NCI-H1092 (cell line): ENCODE measurements around the gene EMC1.
A peak's percentile ranks its signal among the peaks of the same experiment; 100 is the strongest.
"Not testable (repeated sequence)": the region's sequence is repeated elsewhere in the genome, so short reads cannot be mapped to it uniquely, and the experiment has no call there.

Source experiments
- DNase-seq: peaks from one replicate; lab custom pipeline; 2025; lab: John Stamatoyannopoulos, UW

EMC1 gene

DNA sequence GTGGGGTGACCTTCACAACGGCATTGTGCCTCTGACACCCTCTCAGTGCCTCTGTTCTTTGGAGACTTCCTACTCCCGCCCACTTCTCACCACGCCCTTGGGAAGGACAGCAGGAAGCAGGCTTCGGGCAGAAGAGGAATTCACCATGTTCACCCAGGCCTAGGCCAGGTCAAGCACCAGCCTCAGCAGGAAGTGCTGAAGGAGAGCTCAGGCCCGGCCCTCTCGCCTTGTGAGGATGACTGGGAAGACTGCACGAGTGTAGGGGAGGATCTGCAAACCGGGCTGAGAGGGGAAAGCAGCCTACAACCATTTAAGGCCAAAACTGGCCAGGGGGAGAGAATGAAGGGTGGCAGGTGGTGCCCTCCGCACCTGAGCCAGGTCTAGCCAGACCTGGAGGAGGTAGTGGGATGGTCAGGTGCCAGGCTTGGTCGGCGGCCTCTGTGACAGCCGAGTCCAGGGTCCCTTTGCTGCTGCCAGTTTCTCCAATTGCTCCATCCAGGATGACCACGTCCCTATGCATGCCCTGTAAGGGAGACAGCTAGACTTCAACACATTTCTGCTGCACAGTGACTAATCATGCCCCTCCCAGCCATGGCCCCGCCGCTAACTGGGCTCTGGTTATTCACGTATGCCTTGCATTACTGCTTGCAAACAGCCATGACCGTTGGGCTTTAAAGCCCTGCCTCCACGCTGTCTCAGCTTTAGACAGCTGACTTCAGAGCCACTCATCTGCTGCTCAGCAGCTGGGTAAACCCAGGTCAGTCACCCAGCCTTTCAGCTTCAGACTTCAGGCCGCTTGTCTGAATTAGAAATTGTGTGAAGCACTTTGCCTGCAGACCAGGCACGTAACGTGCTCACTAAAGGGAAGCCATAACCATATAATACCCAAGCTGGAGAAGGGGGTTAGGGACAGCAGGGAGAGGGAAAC is 9.2 kb upstream of the EMC1 start:
- peak; percentile 68 for DNase-seq

GRCh38 chr1:19258353-19258752 is 7.0 kb upstream of the EMC1 start:
- DNase-seq = no peak

DNA sequence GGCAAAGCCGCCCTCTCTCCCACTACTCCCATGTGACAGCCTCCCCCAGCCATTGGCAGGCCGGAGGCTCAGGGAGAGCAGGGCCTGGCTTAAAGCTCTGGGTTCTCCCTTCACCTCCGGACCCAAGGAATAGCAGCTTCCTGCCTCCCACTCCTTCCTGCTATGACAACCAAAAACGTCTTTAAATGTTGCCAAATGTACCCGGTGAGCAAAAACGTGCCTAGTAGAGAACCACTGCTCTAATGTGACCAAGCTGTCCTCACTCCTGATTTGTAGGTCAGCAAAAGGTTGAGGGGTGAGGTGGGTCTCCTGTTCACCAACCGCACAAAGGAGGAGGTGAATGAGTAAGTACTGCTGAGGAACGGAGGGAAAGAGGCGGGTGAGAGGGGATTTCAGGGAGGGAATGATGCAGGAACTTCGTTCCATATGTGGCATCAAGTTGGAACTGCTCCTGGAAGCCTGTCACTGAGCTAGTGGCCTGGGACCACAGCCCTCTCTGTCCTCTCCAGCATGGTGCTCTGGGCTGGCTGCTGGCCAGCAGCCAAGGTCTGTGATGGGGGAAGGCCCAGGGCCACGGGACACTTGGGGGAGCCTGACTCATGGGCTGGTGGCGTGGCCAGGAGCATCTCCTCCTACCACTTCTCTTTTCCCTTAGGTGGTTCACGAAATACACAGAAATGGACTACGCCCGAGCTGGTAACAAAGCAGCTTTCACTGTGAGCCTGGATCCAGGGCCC is 6.0 kb upstream of the EMC1 start:
- no peak for DNase-seq

DNA sequence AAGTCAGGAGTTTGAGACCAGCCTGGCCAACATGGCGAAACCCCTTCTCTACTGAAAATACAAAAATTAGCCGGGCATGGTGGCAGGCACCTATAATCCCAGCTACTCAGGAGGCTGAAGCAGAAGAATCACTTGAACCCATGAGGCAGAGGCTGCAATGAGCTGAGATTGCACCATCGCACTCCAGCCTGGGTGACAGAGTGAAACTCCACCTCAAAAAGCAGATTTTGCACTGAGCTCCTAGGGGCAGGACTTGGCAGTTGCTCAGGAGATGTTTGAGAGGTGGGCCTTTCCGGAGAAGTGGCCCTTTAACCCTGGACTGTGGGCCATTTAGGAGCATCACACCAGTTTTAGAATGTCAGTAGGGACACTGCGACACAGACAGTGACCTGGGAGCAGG is 5.0 kb upstream of the EMC1 start:
- DNase-seq = not testable (repeated sequence)

- DNase-seq = no peak
Observed at GRCh38 chr1:19255288-19255687, 4.0 kb upstream of the EMC1 start.

GRCh38 chr1:19254416-19254815 is 3.1 kb upstream of the EMC1 start:
- no peak for DNase-seq

GRCh38 chr1:19250629-19251304 is 557 bp downstream of the EMC1 start:
- no peak for DNase-seq

GRCh38 chr1:19240673-19241538 is 10.4 kb downstream of the EMC1 start:
- no peak for DNase-seq

DNA sequence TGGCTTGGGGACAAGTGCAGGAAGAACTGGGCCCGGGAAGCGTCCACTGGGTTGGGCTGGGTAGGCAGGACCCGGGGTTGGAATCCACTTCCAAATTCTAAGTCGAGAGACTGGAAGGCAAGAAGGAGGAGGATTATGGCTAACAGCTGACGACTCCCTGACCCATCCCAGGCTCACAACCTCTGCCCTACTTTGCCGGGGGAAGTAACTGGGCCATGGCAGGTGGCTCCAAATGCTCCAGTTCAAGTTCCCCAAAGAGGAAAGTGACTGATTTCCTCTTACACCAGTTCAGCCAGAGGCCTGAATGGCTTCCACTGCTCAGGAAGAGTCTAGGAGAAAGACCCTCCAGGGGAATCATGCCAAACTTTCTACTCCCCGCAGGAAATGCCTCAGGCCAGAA is 11.4 kb downstream of the EMC1 start:
- DNase-seq = no peak

- no peak for DNase-seq
Observed at GRCh38 chr1:19234224-19234623, 17.1 kb downstream of the EMC1 start.

DNA sequence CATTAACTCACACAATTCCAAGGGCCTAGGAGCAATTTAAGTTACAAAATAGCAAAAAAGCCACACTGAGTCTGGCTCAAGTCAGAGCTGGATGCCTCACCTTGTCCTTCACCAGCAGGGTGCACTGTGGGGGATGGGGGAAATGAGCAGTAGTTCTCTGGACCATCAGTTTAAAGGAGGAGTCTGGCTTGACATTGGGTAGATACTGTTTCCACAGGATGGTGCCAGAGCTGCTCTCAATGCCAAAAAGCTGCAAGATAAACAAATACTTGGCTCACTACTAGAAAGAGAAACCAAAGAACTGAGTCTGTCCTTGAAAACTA is 18.8 kb downstream of the EMC1 start:
- DNase-seq = no peak

GRCh38 chr1:19231736-19232523 is 19.4 kb downstream of the EMC1 start:
- DNase-seq = not testable (repeated sequence)

DNA sequence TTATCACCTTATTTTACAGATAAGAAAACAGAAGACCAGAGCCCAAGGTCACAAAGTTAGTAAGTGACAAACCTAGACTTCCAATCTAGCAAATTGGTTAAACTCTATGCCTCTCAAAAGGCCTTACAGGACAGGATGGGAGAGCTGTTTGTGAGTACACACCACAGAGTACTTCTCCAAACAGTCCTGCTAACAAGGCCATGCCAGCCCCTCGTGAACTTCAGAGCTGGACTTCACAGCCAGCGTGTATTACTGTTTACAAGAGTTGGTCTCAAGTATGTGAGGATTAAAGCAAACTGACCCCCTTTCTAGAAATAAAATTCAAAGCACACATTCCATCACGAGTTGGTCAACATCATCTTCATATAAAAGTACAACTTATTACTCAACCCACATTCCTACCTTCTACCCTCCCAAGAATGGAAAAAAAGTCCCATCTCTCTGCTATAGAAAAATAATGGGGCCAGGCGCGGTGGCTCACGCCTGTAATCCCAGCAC is 21.4 kb downstream of the EMC1 start:
- no peak for DNase-seq

GRCh38 chr1:19229229-19229628 is 22.1 kb downstream of the EMC1 start:
- no peak for DNase-seq

- no peak for DNase-seq
Observed at GRCh38 chr1:19222979-19223824, 28.1 kb downstream of the EMC1 start.

GRCh38 chr1:19222573-19222972 is 28.8 kb downstream of the EMC1 start:
- DNase-seq = no peak

- no peak for DNase-seq
Observed at GRCh38 chr1:19220991-19221390, 30.3 kb downstream of the EMC1 start.

GRCh38 chr1:19220080-19220846 is 31.1 kb downstream of the EMC1 start:
- no peak for DNase-seq

DNA sequence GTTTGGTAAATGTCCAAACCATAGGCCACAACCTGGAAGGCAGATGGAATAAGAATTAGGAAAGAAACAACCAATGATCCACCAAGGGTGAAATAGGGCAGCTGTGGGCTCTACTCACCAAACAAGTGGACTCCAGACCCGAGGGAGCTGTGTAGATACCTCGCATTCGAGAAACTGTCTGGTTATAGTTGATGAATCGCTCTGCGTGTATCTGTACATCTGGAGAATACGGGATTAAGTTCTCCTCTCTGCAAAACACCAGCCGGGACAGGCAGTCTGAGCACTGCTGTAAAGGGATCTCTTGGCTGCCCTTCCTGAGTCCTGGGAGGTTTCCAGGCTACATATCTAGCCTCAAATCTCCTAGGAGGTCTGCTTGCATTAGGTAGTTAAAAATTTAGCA is 31.9 kb downstream of the EMC1 start:
- no peak for DNase-seq
